Chondrocyte (in vitro differentiated cells): ENCODE measurements around the gene CREBRF. TPM values are rescaled to one million over a fixed set of nuclear protein-coding genes. Genes with fewer than 3 reads are reported as not detected.
A peak's percentile ranks its signal among the peaks of the same experiment; 100 is the strongest.

ENCODE experiments used
- DNase-seq: peaks from one replicate; pipeline ENCODE4 v3.0.0; 2021; ENCODE audit warnings: mixed read lengths, low spot score
- H3K27ac Mint-ChIP-seq: one replicate; pipeline ENCODE4 v1.8.0; 2021; ENCODE audit warnings: mild to moderate bottlenecking, moderate library complexity, mixed read lengths; ENCODE audit not compliant: unreplicated experiment
- H3K27me3 Mint-ChIP-seq: 2 replicates; pipeline ENCODE4 v1.8.0; 2021; ENCODE audit warnings: low read depth, mixed read lengths
- H3K36me3 Mint-ChIP-seq: 2 replicates; pipeline ENCODE4 v1.8.0; 2021; ENCODE audit warnings: low read depth, mixed read lengths
- H3K4me1 Mint-ChIP-seq: 2 replicates; pipeline ENCODE4 v1.8.0; 2021; ENCODE audit warnings: low read depth, mild to moderate bottlenecking, mixed read lengths
- H3K4me3 Mint-ChIP-seq: one replicate; pipeline ENCODE4 v1.8.0; 2021; ENCODE audit warnings: mild to moderate bottlenecking, moderate library complexity, mixed read lengths; ENCODE audit not compliant: unreplicated experiment
- H3K9me3 Mint-ChIP-seq: 2 replicates; pipeline ENCODE4 v1.8.0; 2021; ENCODE audit warnings: low read depth, mixed read lengths
- total RNA-seq: library from RNA; stranded (reverse); gene quantifications from 3 replicates; pipeline ENCODE4 v1.2.1, GENCODE V29; 2021
- TF ChIP-seq, protein P1 (sequence below): fragments of 200-600 bp; sonication (generic); IDR thresholded peaks from 2 replicates; pipeline ENCODE4 v1.5.0; 2021; ENCODE audit warnings: antibody characterized with exemption, mild to moderate bottlenecking, moderate library complexity

Gene CREBRF
- total RNA-seq, 1 donor from 2014 or later = 14.7 TPM

DNA sequence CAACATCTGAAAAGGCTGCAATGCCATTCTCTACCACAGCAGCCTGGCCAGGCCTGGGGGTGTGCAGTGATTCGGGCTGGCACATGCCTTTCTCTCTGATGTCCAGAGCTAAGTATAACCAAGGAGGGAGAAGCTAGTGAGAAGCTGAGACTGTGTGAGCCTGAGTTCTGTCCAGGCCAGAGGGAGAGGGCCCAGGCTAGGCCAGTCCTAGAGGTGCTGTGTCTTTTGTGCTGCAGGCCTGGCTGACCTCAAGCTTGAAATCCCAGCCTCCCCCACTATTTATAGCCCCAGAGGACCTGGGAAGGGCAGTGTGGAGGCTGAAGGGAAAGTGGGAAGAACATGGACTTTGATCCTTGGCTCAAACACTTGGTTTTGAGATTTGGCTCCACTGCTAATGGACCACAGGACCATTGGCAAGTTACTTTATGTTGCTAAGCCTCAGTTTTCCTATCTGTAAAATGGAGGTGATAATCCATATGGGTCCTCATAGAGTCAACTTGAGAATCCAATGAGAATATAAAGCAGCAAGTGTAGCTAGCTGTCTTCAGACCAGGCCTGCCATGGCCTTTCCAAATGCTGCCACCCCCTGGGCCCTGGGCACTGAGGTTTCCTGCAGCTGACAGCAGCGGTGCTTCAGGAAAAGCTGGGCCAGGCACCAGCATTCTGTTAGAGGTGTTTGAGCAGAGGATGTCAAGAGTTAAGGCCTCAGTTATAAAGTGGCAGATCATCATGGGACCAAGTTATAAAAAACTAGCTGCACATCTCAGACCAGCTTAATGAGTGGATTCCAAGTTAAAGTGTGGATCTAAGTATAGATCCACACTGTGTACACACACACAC is 109.2 kb downstream of the CREBRF start:
- H3K36me3 Mint-ChIP-seq = peaks cover 13% of the 10 kb centered on the region
- peak overlapping the region; percentile 37 for H3K27ac Mint-ChIP-seq
- H3K4me1 Mint-ChIP-seq = no peaks in the 10 kb centered on the region
- TF ChIP-seq, protein P1, sequence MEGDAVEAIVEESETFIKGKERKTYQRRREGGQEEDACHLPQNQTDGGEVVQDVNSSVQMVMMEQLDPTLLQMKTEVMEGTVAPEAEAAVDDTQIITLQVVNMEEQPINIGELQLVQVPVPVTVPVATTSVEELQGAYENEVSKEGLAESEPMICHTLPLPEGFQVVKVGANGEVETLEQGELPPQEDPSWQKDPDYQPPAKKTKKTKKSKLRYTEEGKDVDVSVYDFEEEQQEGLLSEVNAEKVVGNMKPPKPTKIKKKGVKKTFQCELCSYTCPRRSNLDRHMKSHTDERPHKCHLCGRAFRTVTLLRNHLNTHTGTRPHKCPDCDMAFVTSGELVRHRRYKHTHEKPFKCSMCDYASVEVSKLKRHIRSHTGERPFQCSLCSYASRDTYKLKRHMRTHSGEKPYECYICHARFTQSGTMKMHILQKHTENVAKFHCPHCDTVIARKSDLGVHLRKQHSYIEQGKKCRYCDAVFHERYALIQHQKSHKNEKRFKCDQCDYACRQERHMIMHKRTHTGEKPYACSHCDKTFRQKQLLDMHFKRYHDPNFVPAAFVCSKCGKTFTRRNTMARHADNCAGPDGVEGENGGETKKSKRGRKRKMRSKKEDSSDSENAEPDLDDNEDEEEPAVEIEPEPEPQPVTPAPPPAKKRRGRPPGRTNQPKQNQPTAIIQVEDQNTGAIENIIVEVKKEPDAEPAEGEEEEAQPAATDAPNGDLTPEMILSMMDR = no peak
- DNase-seq = no peak
- H3K4me3 Mint-ChIP-seq = no peak overlapping the region
- H3K9me3 Mint-ChIP-seq = no peaks in the 10 kb centered on the region
- no peaks in the 10 kb centered on the region for H3K27me3 Mint-ChIP-seq

DNA sequence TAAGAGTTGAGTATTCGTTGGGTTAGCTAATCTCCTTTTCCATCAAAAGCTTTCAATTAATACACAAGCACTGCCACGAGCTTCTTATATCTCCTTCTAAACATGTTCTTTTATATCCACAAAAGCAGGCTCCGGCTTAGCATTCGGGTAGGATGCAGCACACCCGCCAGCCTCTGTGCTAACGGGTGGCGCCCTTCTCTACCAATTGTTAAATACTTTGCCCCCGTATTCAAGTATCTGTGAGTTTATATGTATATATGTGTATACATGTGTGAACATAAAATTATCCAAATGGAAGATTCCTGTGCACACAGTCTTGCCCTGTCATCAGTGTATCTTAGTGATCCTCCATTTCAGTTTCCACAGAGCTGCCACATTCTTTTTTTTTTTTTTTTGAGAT is 116.0 kb downstream of the CREBRF start:
- DNase-seq = no peak
- Mint-ChIP-seq H3K4me3 (no peak overlapping the region), H3K27me3 (no peaks in the 10 kb centered on the region), H3K4me1 (no peaks in the 10 kb centered on the region), H3K36me3 (no peaks in the 10 kb centered on the region), H3K27ac (no peak overlapping the region), H3K9me3 (no peaks in the 10 kb centered on the region)
- TF ChIP-seq, protein P1 = no peak

DNA sequence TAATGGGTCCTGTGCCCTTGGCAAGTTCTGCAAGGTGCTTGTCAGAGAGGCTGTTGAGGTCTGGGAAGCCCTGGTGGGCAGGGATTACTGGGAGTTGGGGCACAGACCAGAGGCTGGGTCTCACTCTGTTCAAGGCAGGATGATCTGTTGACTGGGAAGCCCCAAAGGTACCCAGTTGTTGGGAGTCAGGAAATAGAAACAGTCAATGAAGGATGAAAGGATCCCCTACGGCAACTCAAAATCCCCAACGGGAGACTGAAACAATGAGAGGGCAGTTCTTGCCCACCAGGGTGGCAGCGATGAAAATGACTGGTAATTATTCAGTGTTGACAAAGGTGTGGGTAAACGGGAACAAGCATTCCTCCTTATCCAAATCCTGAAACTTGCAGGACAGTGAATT is 119.4 kb downstream of the CREBRF start:
- H3K4me3 Mint-ChIP-seq = no peak overlapping the region
- DNase-seq = no peak
- H3K9me3 Mint-ChIP-seq = peaks cover 9% of the 10 kb centered on the region
- H3K27ac Mint-ChIP-seq = no peak overlapping the region
- no peaks in the 10 kb centered on the region for H3K27me3 Mint-ChIP-seq
- no peaks in the 10 kb centered on the region for H3K4me1 Mint-ChIP-seq
- TF ChIP-seq, protein P1 = no peak
- H3K36me3 Mint-ChIP-seq = peaks cover 2% of the 10 kb centered on the region

DNA sequence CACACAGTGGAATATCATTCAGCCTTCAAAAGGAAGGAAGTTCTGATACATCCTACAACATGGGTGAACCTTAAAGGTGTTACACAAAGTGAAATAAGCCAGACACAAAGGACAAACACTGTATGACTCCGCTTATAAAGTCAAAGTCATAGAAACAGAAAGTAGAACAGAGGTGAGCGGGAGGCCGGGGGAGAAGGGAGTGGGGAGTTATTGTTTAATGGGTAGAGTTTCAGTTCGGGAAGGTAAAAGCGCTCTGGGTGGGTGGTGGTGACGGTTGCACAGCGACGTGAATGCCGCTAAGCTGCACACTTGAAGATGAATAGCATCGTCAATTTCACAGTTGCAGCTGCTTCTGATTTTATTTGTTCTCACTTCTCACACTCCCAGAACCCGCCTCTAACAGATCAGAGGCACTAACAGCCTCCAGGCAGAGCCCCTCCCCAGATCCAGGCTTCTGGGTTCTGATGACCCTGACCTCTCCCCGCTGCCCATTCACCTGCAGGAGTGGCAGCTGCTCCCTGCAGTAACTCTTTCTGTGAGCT is 122.3 kb downstream of the CREBRF start:
- no peak for DNase-seq
- TF ChIP-seq, protein P1 = no peak
- Mint-ChIP-seq H3K4me1 (no peaks in the 10 kb centered on the region), H3K9me3 (peaks cover 9% of the 10 kb centered on the region), H3K27me3 (no peaks in the 10 kb centered on the region), H3K4me3 (no peak overlapping the region), H3K27ac (no peak overlapping the region), H3K36me3 (peaks cover 2% of the 10 kb centered on the region)

DNA sequence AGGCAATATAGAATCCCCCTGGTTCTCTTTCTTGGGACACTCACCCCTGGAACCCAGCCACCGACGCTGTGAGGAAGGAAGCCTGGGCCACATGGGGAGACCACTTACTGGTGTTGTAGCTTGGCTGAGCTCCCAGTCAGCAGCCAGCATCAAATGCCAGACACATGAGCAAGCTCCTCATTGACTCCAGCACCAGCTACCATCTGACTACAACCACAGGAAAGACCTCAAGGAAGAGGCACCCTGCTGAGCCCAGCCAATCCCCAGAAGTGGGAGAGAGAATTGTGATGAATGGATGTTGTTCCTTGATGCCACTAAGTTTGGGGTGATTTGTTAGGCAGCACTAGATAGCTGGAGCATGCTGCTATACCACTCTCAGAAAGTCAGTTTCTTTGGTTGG is 124.2 kb downstream of the CREBRF start:
- TF ChIP-seq, protein P1 = no peak
- Mint-ChIP-seq H3K4me3 (no peak overlapping the region), H3K36me3 (peaks cover 2% of the 10 kb centered on the region), H3K9me3 (peaks cover 9% of the 10 kb centered on the region), H3K27ac (no peak overlapping the region), H3K27me3 (no peaks in the 10 kb centered on the region), H3K4me1 (no peaks in the 10 kb centered on the region)
- DNase-seq = no peak
